BE2C (cell line): ENCODE results near the gene NARF.

Experiments
- DNase-seq: peaks from one replicate; pipeline ENCODE4 v3.0.0-alpha.2; 2020
- H3K27me3 ChIP-seq: fragments of 250-450 bp; sonication (Bioruptor Pico); 2 replicates; pipeline ENCODE4 v1.5.1; 2020; ENCODE audit warnings: mild to moderate bottlenecking
- H3K36me3 ChIP-seq: fragments of 250-450 bp; sonication (Bioruptor Pico); 2 replicates; pipeline ENCODE4 v1.5.1; 2020; ENCODE audit warnings: mild to moderate bottlenecking
- H3K4me1 ChIP-seq: fragments of 250-450 bp; sonication (Bioruptor Pico); 2 replicates; pipeline ENCODE4 v1.5.1; 2020
- H3K4me3 ChIP-seq: 2 replicates; pipeline ENCODE4 v1.5.1; 2011; ENCODE audit warnings: low read depth, low read length
- H3K9me3 ChIP-seq: fragments of 250-450 bp; sonication (Bioruptor Pico); 2 replicates; pipeline ENCODE4 v1.5.1; 2020
- TF ChIP-seq, protein P1 (sequence below): IDR thresholded peaks from 2 replicates; pipeline ENCODE4 v1.5.1; 2012; ENCODE audit warnings: mild to moderate bottlenecking, low read depth, low read length

The NARF gene

DNA sequence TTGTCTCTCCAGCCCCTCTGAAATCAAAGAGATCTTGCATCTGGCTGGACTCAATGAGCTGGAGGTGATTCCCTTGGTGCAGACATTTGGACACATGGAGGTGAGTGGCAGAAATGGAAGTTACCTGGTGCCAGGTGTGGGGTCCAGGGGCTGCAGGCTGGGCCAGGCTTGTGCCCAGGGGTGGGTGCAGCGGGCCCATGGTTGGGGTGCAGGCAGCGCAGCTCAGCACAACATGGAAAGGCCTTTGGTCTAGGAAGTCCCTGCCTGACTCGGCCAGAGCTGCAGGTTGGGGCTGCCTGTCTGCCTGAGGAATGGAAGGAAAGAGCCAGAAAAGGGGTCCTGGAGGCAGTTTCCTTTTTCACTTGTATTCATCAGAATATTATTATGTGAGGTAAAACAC is 30.0 kb upstream of the NARF start:
- H3K9me3 ChIP-seq, result no peaks in the 10 kb centered on the region
- no peaks in the 10 kb centered on the region for H3K36me3 ChIP-seq
- DNase-seq, result no peak
- no peaks in the 10 kb centered on the region for H3K4me1 ChIP-seq
- H3K27me3 ChIP-seq, result no peaks in the 10 kb centered on the region
- no peak overlapping the region for H3K4me3 ChIP-seq
- TF ChIP-seq, protein P1, sequence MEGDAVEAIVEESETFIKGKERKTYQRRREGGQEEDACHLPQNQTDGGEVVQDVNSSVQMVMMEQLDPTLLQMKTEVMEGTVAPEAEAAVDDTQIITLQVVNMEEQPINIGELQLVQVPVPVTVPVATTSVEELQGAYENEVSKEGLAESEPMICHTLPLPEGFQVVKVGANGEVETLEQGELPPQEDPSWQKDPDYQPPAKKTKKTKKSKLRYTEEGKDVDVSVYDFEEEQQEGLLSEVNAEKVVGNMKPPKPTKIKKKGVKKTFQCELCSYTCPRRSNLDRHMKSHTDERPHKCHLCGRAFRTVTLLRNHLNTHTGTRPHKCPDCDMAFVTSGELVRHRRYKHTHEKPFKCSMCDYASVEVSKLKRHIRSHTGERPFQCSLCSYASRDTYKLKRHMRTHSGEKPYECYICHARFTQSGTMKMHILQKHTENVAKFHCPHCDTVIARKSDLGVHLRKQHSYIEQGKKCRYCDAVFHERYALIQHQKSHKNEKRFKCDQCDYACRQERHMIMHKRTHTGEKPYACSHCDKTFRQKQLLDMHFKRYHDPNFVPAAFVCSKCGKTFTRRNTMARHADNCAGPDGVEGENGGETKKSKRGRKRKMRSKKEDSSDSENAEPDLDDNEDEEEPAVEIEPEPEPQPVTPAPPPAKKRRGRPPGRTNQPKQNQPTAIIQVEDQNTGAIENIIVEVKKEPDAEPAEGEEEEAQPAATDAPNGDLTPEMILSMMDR, result no peak

DNA sequence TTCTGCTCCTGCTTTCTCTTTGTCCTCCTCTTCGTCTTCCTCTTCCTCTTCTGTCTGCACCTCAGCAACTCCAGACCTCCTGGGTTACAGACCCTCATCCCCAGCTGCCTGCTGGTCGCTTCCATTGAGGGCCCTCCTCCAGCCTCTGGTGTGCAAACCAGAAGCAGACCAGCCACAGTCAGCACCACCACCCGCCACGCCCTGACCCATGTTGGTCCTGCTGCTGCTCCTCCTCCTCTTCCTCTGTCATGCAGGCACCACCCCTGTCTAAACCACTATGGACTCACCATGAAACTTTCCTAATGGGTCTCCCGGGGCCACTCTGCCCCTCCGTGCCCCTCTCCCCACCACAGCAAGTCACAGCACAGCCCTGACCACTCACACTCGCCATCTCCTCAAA is 28.7 kb upstream of the NARF start:
- H3K9me3 ChIP-seq, result no peaks in the 10 kb centered on the region

GRCh38 chr17:82432017-82432416 is 26.5 kb upstream of the NARF start:
- no peak for DNase-seq
- Histone ChIP-seq H3K36me3 (no peaks in the 10 kb centered on the region), H3K4me3 (no peak overlapping the region), H3K4me1 (no peaks in the 10 kb centered on the region), H3K27me3 (no peaks in the 10 kb centered on the region), H3K9me3 (no peaks in the 10 kb centered on the region)
- TF ChIP-seq, protein P1, result no peak

More for the DNA sequence above, 28.7 kb upstream of the NARF start:
- H3K27me3 ChIP-seq, result no peaks in the 10 kb centered on the region
- no peak for DNase-seq
- H3K4me1 ChIP-seq, result no peaks in the 10 kb centered on the region
- TF ChIP-seq, protein P1, result no peak
- no peaks in the 10 kb centered on the region for H3K36me3 ChIP-seq
- H3K4me3 ChIP-seq, result no peak overlapping the region

DNA sequence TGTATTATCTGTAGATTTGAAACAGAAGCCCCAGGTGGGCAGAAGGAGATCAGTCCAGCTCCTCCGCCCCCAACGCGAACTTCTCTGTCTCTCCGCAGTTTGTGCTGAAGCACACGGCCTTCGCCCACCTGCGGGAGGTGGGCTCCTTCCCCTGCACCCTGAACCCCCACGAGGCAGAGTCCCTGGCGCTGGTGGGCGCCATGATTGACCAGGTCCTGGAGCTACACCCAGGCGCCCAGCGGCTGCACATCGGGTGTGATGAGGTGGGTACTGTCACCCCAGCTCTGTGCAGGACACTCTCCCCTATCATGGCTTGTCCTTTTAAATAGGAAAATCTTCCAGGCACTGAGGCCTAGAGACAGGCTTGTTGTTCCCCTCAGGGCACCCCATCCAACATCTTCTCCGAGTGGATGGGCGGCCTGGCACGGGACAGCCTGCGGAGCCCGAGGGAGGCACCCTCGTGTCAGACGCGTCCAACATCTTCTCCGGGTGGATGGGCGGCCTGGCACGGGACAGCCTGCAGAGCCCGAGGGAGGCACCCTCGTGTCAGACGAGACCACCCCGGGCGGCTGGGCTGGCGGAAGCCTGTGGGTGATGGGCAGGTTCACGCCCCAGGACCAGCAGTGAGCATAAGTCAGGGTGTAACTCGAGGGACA is 24.9 kb upstream of the NARF start:
- H3K27me3 ChIP-seq, result no peaks in the 10 kb centered on the region
- no peak overlapping the region for H3K4me3 ChIP-seq
- no peak for DNase-seq
- H3K9me3 ChIP-seq, result no peaks in the 10 kb centered on the region
- no peaks in the 10 kb centered on the region for H3K36me3 ChIP-seq
- no peaks in the 10 kb centered on the region for H3K4me1 ChIP-seq
- TF ChIP-seq, protein P1, result no peak

DNA sequence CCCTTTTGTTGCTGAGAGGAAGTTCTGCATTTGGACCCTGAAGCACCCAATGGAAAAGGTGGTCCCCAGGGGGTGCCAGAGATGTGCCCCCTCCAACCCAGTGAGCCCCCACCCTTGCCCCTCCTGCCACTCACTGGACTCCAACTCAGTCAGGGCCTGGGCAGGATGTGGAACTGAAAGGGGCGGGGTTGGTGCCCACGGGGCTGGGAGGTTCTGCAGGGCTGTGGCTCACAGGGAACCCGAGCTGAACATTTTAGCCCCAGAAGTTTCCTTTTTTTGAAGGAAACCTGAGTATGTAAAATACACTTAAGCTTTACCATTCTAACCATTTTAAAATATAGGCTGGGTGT is 24.4 kb upstream of the NARF start:
- TF ChIP-seq, protein P1, result no peak
- H3K4me1 ChIP-seq, result no peaks in the 10 kb centered on the region
- no peaks in the 10 kb centered on the region for H3K36me3 ChIP-seq
- H3K4me3 ChIP-seq, result no peak overlapping the region
- H3K27me3 ChIP-seq, result no peaks in the 10 kb centered on the region
- DNase-seq, result no peak
- no peaks in the 10 kb centered on the region for H3K9me3 ChIP-seq

GRCh38 chr17:82435103-82435502 is 23.4 kb upstream of the NARF start:
- Histone ChIP-seq H3K4me3 (no peak overlapping the region), H3K27me3 (no peaks in the 10 kb centered on the region), H3K9me3 (no peaks in the 10 kb centered on the region), H3K4me1 (no peaks in the 10 kb centered on the region), H3K36me3 (no peaks in the 10 kb centered on the region)
- TF ChIP-seq, protein P1, result no peak
- DNase-seq, result no peak
